Measurements from ENCODE around the gene ARMC2. TPM values are rescaled to one million over a fixed set of nuclear protein-coding genes. Genes with fewer than 3 reads are reported as not detected.
A peak's percentile ranks its signal among the peaks of the same experiment; 100 is the strongest.

Gene ARMC2
- total RNA-seq, 6 experiments from 2014 or later, result 1.8 to 3.6 (median 2.7) TPM

GRCh38 chr6:108999428-108999827, 151.2 kb downstream of the ARMC2 start:
- Mint-ChIP-seq H3K36me3 (ENCODE audit: low read depth) (peaks cover 22% of the 10 kb centered on the region), H3K27ac (no peak overlapping the region), H3K4me3 (no peak overlapping the region), H3K9me3 (no peaks in the 10 kb centered on the region), H3K4me1 (ENCODE audit: low read depth) (peaks cover 13% of the 10 kb centered on the region), H3K27me3 (ENCODE audit: insufficient read depth) (no peaks in the 10 kb centered on the region; the same call in 1 of the 2 replicates)
- no peak for DNase-seq
- no peak for TF ChIP-seq CTCF (IDR thresholded peaks at IDR 0.05)

GRCh38 chr6:109000289-109000688, 152.1 kb downstream of the ARMC2 start:
- DNase-seq, result no peak
- Mint-ChIP-seq H3K27me3 (ENCODE audit: insufficient read depth) (no peaks in the 10 kb centered on the region; the same call in 1 of the 2 replicates), H3K27ac (no peak overlapping the region), H3K36me3 (ENCODE audit: low read depth) (peaks cover 22% of the 10 kb centered on the region), H3K4me3 (no peak overlapping the region), H3K4me1 (ENCODE audit: low read depth) (peaks cover 13% of the 10 kb centered on the region), H3K9me3 (no peaks in the 10 kb centered on the region)
- TF ChIP-seq CTCF (IDR thresholded peaks at IDR 0.05), result no peak

GRCh38 chr6:109001291-109001894, 153.2 kb downstream of the ARMC2 start:
- H3K27ac Mint-ChIP-seq, result no peak overlapping the region
- no peaks in the 10 kb centered on the region for H3K27me3 Mint-ChIP-seq (ENCODE audit: insufficient read depth)
- H3K36me3 Mint-ChIP-seq (ENCODE audit: low read depth), result peaks cover 22% of the 10 kb centered on the region
- no peak for DNase-seq
- TF ChIP-seq CTCF (IDR thresholded peaks at IDR 0.05), result no peak
- H3K9me3 Mint-ChIP-seq, result no peaks in the 10 kb centered on the region
- H3K4me1 Mint-ChIP-seq (ENCODE audit: low read depth), result peaks cover 13% of the 10 kb centered on the region
- H3K4me3 Mint-ChIP-seq, result no peak overlapping the region

- peak; percentile 34 for DNase-seq
- H3K27ac Mint-ChIP-seq, result peak overlapping the region; percentile 43
- no peaks in the 10 kb centered on the region for H3K27me3 Mint-ChIP-seq (ENCODE audit: insufficient read depth)
- H3K36me3 Mint-ChIP-seq (ENCODE audit: low read depth), result peaks cover 17% of the 10 kb centered on the region
- no peak for TF ChIP-seq CTCF (IDR thresholded peaks at IDR 0.05)
- H3K4me3 Mint-ChIP-seq, result no peak overlapping the region; the same call in 1 of the 2 replicates
- H3K9me3 Mint-ChIP-seq, result no peaks in the 10 kb centered on the region
- peaks cover 20% of the 10 kb centered on the region for H3K4me1 Mint-ChIP-seq (ENCODE audit: low read depth)
Observed at GRCh38 chr6:109002051-109002697, 154.0 kb downstream of the ARMC2 start.

GRCh38 chr6:109002882-109003281, 154.7 kb downstream of the ARMC2 start:
- DNase-seq, result no peak
- no peak for TF ChIP-seq CTCF (IDR thresholded peaks at IDR 0.05)
- peaks cover 27% of the 10 kb centered on the region for H3K4me1 Mint-ChIP-seq (ENCODE audit: low read depth)
- H3K4me3 Mint-ChIP-seq, result no peak overlapping the region
- peaks cover 13% of the 10 kb centered on the region for H3K36me3 Mint-ChIP-seq (ENCODE audit: low read depth)
- no peaks in the 10 kb centered on the region for H3K9me3 Mint-ChIP-seq
- H3K27me3 Mint-ChIP-seq (ENCODE audit: insufficient read depth), result no peaks in the 10 kb centered on the region
- no peak overlapping the region for H3K27ac Mint-ChIP-seq

Measured in HFFc6 (cell line).